Retinal pigment epithelial cell (primary cell): Measurements from ENCODE around the gene TMEM167A.
"Not testable (repeated sequence)": the region's sequence is repeated elsewhere in the genome, so short reads cannot be mapped to it uniquely, and the experiment has no call there.

Source experiments
- DNase-seq: peaks from one replicate; pipeline ENCODE4 v3.0.0-alpha.2; 2010; ENCODE audit warnings: low read depth
- H3K4me3 ChIP-seq: 2 replicates; pipeline ENCODE4 v1.5.1; 2011; ENCODE audit warnings: mild to moderate bottlenecking, low read length, control low read depth, moderate library complexity
- CTCF ChIP-seq: conservative IDR thresholded peaks from 2 replicates; pipeline ENCODE4 v1.5.1; 2011; ENCODE audit warnings: low read depth, low read length, control low read depth, inconsistent platforms

The TMEM167A gene

GRCh38 chr5:83069096-83069799, 7.9 kb downstream of the TMEM167A start:
- DNase-seq, result no peak
- TF ChIP-seq CTCF, result no peak
- no peak overlapping the region for H3K4me3 ChIP-seq

GRCh38 chr5:83067377-83067776, 9.8 kb downstream of the TMEM167A start:
- not testable (repeated sequence) for H3K4me3 ChIP-seq, DNase-seq

GRCh38 chr5:83066548-83067110, 10.6 kb downstream of the TMEM167A start:
- no peak for DNase-seq
- TF ChIP-seq CTCF, result no peak
- H3K4me3 ChIP-seq, result no peak overlapping the region

- TF ChIP-seq CTCF, result no peak
- DNase-seq, result no peak
- H3K4me3 ChIP-seq, result no peak overlapping the region
Measured at GRCh38 chr5:83059341-83059740, 17.9 kb downstream of the TMEM167A start.

- no peak for DNase-seq
- TF ChIP-seq CTCF, result no peak
- no peak overlapping the region for H3K4me3 ChIP-seq
Measured at GRCh38 chr5:83058726-83059125, 18.5 kb downstream of the TMEM167A start.

- TF ChIP-seq CTCF, result no peak
- no peak overlapping the region for H3K4me3 ChIP-seq
- DNase-seq, result no peak
Measured at GRCh38 chr5:83055166-83055565, 22.0 kb downstream of the TMEM167A start.

GRCh38 chr5:83050723-83051340, 26.4 kb downstream of the TMEM167A start:
- no peak for TF ChIP-seq CTCF
- DNase-seq, result no peak
- H3K4me3 ChIP-seq, result no peak overlapping the region
